Posterior cingulate gyrus (tissue), 11 donors: ENCODE results near the gene ERICH2.

Experiments
- DNase-seq, 10 donors: peaks; one replicate each; pipeline versions ENCODE4 v3.0.0 to v3.0.0-alpha.2; 2020 to 2021; ENCODE audit warnings: mixed read lengths in 3 of 10
- intact Hi-C: fragments of 100-400 bp; cut with DNase I; formaldehyde crosslinking; loops from one replicate; pipeline ENCODE4 v1.15.1; 2023

ERICH2 gene

GRCh38 chr2:170761572-170761971 lies 8.6 kb upstream of the ERICH2 start:
- intact Hi-C loops: no loop called here

GRCh38 chr2:170762760-170763159 lies 7.4 kb upstream of the ERICH2 start:
- intact Hi-C loops: no loop called here

More at GRCh38 chr2:170761572-170761971, 8.6 kb upstream of the ERICH2 start:
- no peak for DNase-seq

GRCh38 chr2:170763232-170763631 lies 6.9 kb upstream of the ERICH2 start:
- intact Hi-C loops: no loop called here
- no peak for DNase-seq

More at GRCh38 chr2:170762760-170763159, 7.4 kb upstream of the ERICH2 start:
- no peak for DNase-seq

- intact Hi-C loops: no loop called here
- DNase-seq: no peak
Observed at GRCh38 chr2:170764880-170765261, 5.3 kb upstream of the ERICH2 start.

GRCh38 chr2:170766693-170767092 lies 3.5 kb upstream of the ERICH2 start:
- intact Hi-C loops: no loop called here
- DNase-seq: no peak

- intact Hi-C loops: no loop called here
- DNase-seq: peak; percentile 56 to 96 (median 70)
Observed at GRCh38 chr2:170770606-170771420, 635 bp downstream of the ERICH2 start.

GRCh38 chr2:170771421-170771937 lies 1.3 kb downstream of the ERICH2 start:
- intact Hi-C loops: no loop called here
- DNase-seq: no peak

GRCh38 chr2:170772295-170772694 lies 2.1 kb downstream of the ERICH2 start:
- intact Hi-C loops: no loop called here
- DNase-seq: no peak

GRCh38 chr2:170774074-170774473 lies 3.9 kb downstream of the ERICH2 start:
- DNase-seq: no peak
- intact Hi-C loops: no loop called here

GRCh38 chr2:170778900-170779299 lies 8.7 kb downstream of the ERICH2 start:
- intact Hi-C loops: no loop called here
- no peak for DNase-seq

- intact Hi-C loops: no loop called here
- no peak for DNase-seq
Observed at GRCh38 chr2:170779304-170779703, 9.1 kb downstream of the ERICH2 start.

GRCh38 chr2:170782673-170783072 lies 12.5 kb downstream of the ERICH2 start:
- no peak for DNase-seq
- intact Hi-C loops: no loop called here

GRCh38 chr2:170783549-170783948 lies 13.4 kb downstream of the ERICH2 start:
- no peak for DNase-seq
- intact Hi-C loops: no loop called here

GRCh38 chr2:170798996-170799395 lies 28.8 kb downstream of the ERICH2 start:
- no peak for DNase-seq
- intact Hi-C loops: no loop called here

GRCh38 chr2:170806548-170806947 lies 36.4 kb downstream of the ERICH2 start:
- intact Hi-C loops: no loop called here
- DNase-seq: no peak

GRCh38 chr2:170812710-170813600 lies 42.8 kb downstream of the ERICH2 start:
- DNase-seq: peak in 1 of 10 donors; percentile 30
- intact Hi-C loops: loop anchor here (1.0 to 5.0 kb wide), 5 partner anchors 326 to 576 kb away; no protein-coding TSS in a partner anchor

GRCh38 chr2:170813611-170814532 lies 43.7 kb downstream of the ERICH2 start:
- intact Hi-C loops: loop anchor here (5.0 kb wide), 3 partner anchors 442 to 577 kb away; no protein-coding TSS in a partner anchor
- DNase-seq: peak in 1 of 10 donors; percentile 81

- intact Hi-C loops: loop anchor here (5.0 kb wide), 4 partner anchors 442 to 577 kb away; no protein-coding TSS in a partner anchor
- DNase-seq: peak in 1 of 10 donors; percentile 49
Observed at GRCh38 chr2:170814533-170815230, 44.5 kb downstream of the ERICH2 start.

GRCh38 chr2:170815311-170815710 lies 45.1 kb downstream of the ERICH2 start:
- DNase-seq: peak in 1 of 10 donors; percentile 46
- intact Hi-C loops: loop anchor here (5.0 kb wide), 1 partner anchor 453 kb away; no protein-coding TSS in a partner anchor
